Endothelial cell of umbilical vein (primary cell): ENCODE results near the gene OSBP2. TPM values are rescaled to one million over a fixed set of nuclear protein-coding genes. Genes with fewer than 3 reads are reported as not detected.

Experiments used
- BruUV-seq: library from RNA; stranded (reverse); fragments of 400-500 nt; replicated peaks from 2 replicates; lab custom pipeline; 2021; lab: Mats Ljungman, UMichigan
- CTCF ChIA-PET: fragments of 300-600, 350-600 bp; sonication (Branson Sonifier 250); formaldehyde crosslinking; loops from one replicate; lab custom pipeline; 2021; ENCODE audit warnings: antibody characterized with exemption, inconsistent platforms; lab: Charles Lee
- POLR2A ChIA-PET: fragments of 300-600, 350-600 bp; sonication (Branson Sonifier 250); formaldehyde crosslinking; loops from one replicate; lab custom pipeline; 2021; ENCODE audit warnings: antibody characterized with exemption, inconsistent platforms; lab: Charles Lee
- DNase-seq: peaks from one replicate; pipeline ENCODE4 v3.0.0-alpha.2; 2011; ENCODE audit warnings: low read depth, low spot score
- FAIRE-seq: peaks from 2 replicates; lab custom pipeline; 2011; peaks lifted over from hg19 to GRCh38; lab: Jason Lieb, UNC
- H2AFZ ChIP-seq: 2 replicates; pipeline ENCODE4 v1.6.0; 2012; ENCODE audit warnings: low read depth, low read length, control low read depth, inconsistent platforms
- H3K27ac ChIP-seq: 2 replicates; pipeline ENCODE4 v1.5.1; 2011; ENCODE audit warnings: low read depth, mild to moderate bottlenecking, control low read depth, low read length, moderate library complexity; ENCODE audit not compliant: insufficient read depth
- H3K27me3 ChIP-seq, 2 experiments: 2 replicates each; pipeline versions ENCODE4 v1.6.0 to v1.6.1; 2011; ENCODE audit warnings: low read length in 2 of 2, mixed read lengths in 1 of 2; ENCODE audit not compliant: control insufficient read depth in 2 of 2, insufficient read depth in 2 of 2
- H3K36me3 ChIP-seq, 2 experiments: 2 replicates in 1 of 2; 3 replicates in 1 of 2; pipeline ENCODE4 v1.5.1; 2011; ENCODE audit warnings: low read length in 2 of 2, mild to moderate bottlenecking in 1 of 2, moderate library complexity in 1 of 2; ENCODE audit not compliant: control insufficient read depth in 2 of 2, insufficient read depth in 2 of 2; ENCODE audit errors: extremely low read depth in 1 of 2
- H3K4me1 ChIP-seq: 3 replicates; pipeline ENCODE4 v1.5.1; 2011; ENCODE audit warnings: mild to moderate bottlenecking, low read length; ENCODE audit not compliant: control insufficient read depth, insufficient read depth; ENCODE audit errors: extremely low read depth
- H3K4me2 ChIP-seq: 2 replicates; pipeline ENCODE4 v1.6.1; 2011; ENCODE audit warnings: low read length, control low read depth, mixed read lengths; ENCODE audit not compliant: insufficient read depth
- H3K4me3 ChIP-seq, 3 experiments: fragments of 200-600 bp in 1 of 3; sonication (generic), shearing (Covaris generic) in 1 of 3; replicated peaks in 1 of 3; 2 replicates each; pipeline ENCODE4 v1.5.1; 2011 to 2016; ENCODE audit warnings: control low read depth in 3 of 3, low read length in 3 of 3, mild to moderate bottlenecking in 2 of 3, inconsistent platforms in 1 of 3, low read depth in 1 of 3, moderate library complexity in 1 of 3; ENCODE audit not compliant: insufficient read depth in 1 of 3
- H3K79me2 ChIP-seq: 2 replicates; pipeline ENCODE4 v1.6.0; 2012; ENCODE audit warnings: low read length, inconsistent platforms; ENCODE audit not compliant: control insufficient read depth, insufficient read depth
- H3K9ac ChIP-seq: replicated peaks from 2 replicates; pipeline ENCODE3; 2011; ENCODE audit warnings: low read length, control low read depth; ENCODE audit not compliant: insufficient read depth; ENCODE audit errors: extremely low read depth
- H3K9me1 ChIP-seq: replicated peaks from 3 replicates; pipeline ENCODE4 v1.6.0; 2011; ENCODE audit warnings: mild to moderate bottlenecking, low read length; ENCODE audit not compliant: control insufficient read depth, insufficient read depth; ENCODE audit errors: extremely low read depth
- H3K9me3 ChIP-seq: replicated peaks from 2 replicates; pipeline ENCODE4 v1.5.1; 2012; ENCODE audit warnings: low read length, inconsistent platforms; ENCODE audit not compliant: control insufficient read depth, insufficient read depth
- H4K20me1 ChIP-seq: replicated peaks from 2 replicates; pipeline ENCODE3; 2011; ENCODE audit warnings: mild to moderate bottlenecking, low read length; ENCODE audit not compliant: control insufficient read depth, insufficient read depth; ENCODE audit errors: extremely low read depth
- FOS ChIP-seq: IDR thresholded peaks from 2 replicates; pipeline ENCODE4 v1.6.1; 2011; ENCODE audit warnings: mild to moderate bottlenecking, low read length, moderate library complexity, borderline replicate concordance; ENCODE audit not compliant: insufficient read depth
- MAX ChIP-seq: IDR thresholded peaks from 2 replicates; pipeline ENCODE4 v1.6.1; 2011; ENCODE audit not compliant: insufficient read depth, insufficient read length
- MYC ChIP-seq: IDR thresholded peaks from one replicate; pipeline ENCODE4 v1.6.1; 2011; ENCODE audit warnings: mild to moderate bottlenecking, low read depth, low read length
- POLR2A ChIP-seq: IDR thresholded peaks from 2 replicates; pipeline ENCODE4 v1.6.1; 2012; ENCODE audit warnings: low read depth, mild to moderate bottlenecking, control low read depth, low read length
- dilution Hi-C: fragments of 300-500 bp; cut with MboI; formaldehyde crosslinking; loops from one replicate; pipeline ENCODE4 v1.15.0; 2019; ENCODE audit warnings: low sequenced_read_pairs; ENCODE audit not compliant: extremely low pct_ligation_motif_present
- intact Hi-C: fragments of 100-400 bp; cut with micrococcal nuclease; formaldehyde crosslinking; loops from one replicate; pipeline ENCODE4 v1.10.0; 2022
- polyA plus RNA-seq, 4 experiments: library from polyadenylated mRNA; depleted of rRNA in 3 of 4; stranded (reverse) in 3 of 4; unstranded in 1 of 4; fragments of >200 nt; gene quantifications; 2 replicates each; pipeline versions ENCODE4 v1.2.1 to v1.2.3, GENCODE V29; 2011 to 2012; ENCODE audit warnings: missing spikeins in 1 of 4
- total RNA-seq: library from RNA; stranded (reverse); gene quantifications from 2 replicates; pipeline ENCODE4 v1.2.3, GENCODE V29; 2021

OSBP2 gene
- total and polyA plus RNA-seq, 2 donors (not counting 3 experiments of a cell fraction or from before 2014, with no cell fraction given): 4.1 to 7.5 TPM

GRCh38 chr22:30923168-30923900 is 228.7 kb downstream of the OSBP2 start:
- intact Hi-C loops (loop anchor here (5.0 kb wide), 1 partner anchor 331 kb away; the partner anchor contains the start of gene PES1), dilution Hi-C loops (no loop called here)
- CTCF ChIA-PET: interaction anchor here (1.4 to 7.6 kb wide), 4 partner anchors 15 to 289 kb away, joined by 4 to 231 read pairs (median 10); no protein-coding TSS in a partner anchor

GRCh38 chr22:30925667-30926066 is 231.0 kb downstream of the OSBP2 start:
- no peak for TF ChIP-seq POLR2A
- TF ChIP-seq MAX: no peak
- intact Hi-C loops: no loop called here
- FAIRE-seq: no peak
- Histone ChIP-seq H3K36me3 (peaks cover 8 to 30% of the 10 kb centered on the region in 2 experiments), H3K9me1 (no peaks in the 10 kb centered on the region), H3K79me2 (no peaks in the 10 kb centered on the region), H3K27ac (no peak overlapping the region), H2AFZ (no peak overlapping the region), H3K27me3 (no peaks in the 10 kb centered on the region), H3K4me3 (no peak overlapping the region), H3K9me3 (no peaks in the 10 kb centered on the region), H4K20me1 (no peaks in the 10 kb centered on the region), H3K4me1 (peaks cover 11% of the 10 kb centered on the region), H3K9ac (no peak overlapping the region), H3K4me2 (no peak overlapping the region)
- CTCF ChIA-PET: no interaction called here
- dilution Hi-C loops: no loop called here
- no peak for DNase-seq
- POLR2A ChIA-PET: interaction anchor here (0.7 kb wide), 1 partner anchor 167 kb away, joined by 9 read pairs; no protein-coding TSS in a partner anchor
- no TSS peak for BruUV-seq

More at GRCh38 chr22:30923168-30923900, 228.7 kb downstream of the OSBP2 start:
- H3K36me3 ChIP-seq: peaks cover 2 to 25% of the 10 kb centered on the region in 2 experiments
- no TSS peak for BruUV-seq
- no peaks in the 10 kb centered on the region for H3K9me3 ChIP-seq
- peaks cover 13% of the 10 kb centered on the region for H3K4me1 ChIP-seq
- no peak overlapping the region for H3K4me2 ChIP-seq
- FAIRE-seq (no peak), DNase-seq (no peak)
- H3K27me3 ChIP-seq: no peaks in the 10 kb centered on the region
- POLR2A ChIA-PET: no interaction called here
- no peaks in the 10 kb centered on the region for H3K79me2 ChIP-seq
- H3K9ac ChIP-seq: no peak overlapping the region
- H3K27ac ChIP-seq: no peak overlapping the region
- no peak for TF ChIP-seq MYC
- no peak for TF ChIP-seq FOS
- H3K4me3 ChIP-seq: no peak overlapping the region
- no peaks in the 10 kb centered on the region for H4K20me1 ChIP-seq
- no peak overlapping the region for H2AFZ ChIP-seq
- no peaks in the 10 kb centered on the region for H3K9me1 ChIP-seq
